ENCODE results near the gene FILIP1.
A peak's percentile ranks its signal among the peaks of the same experiment; 100 is the strongest.

Gene FILIP1

DNA sequence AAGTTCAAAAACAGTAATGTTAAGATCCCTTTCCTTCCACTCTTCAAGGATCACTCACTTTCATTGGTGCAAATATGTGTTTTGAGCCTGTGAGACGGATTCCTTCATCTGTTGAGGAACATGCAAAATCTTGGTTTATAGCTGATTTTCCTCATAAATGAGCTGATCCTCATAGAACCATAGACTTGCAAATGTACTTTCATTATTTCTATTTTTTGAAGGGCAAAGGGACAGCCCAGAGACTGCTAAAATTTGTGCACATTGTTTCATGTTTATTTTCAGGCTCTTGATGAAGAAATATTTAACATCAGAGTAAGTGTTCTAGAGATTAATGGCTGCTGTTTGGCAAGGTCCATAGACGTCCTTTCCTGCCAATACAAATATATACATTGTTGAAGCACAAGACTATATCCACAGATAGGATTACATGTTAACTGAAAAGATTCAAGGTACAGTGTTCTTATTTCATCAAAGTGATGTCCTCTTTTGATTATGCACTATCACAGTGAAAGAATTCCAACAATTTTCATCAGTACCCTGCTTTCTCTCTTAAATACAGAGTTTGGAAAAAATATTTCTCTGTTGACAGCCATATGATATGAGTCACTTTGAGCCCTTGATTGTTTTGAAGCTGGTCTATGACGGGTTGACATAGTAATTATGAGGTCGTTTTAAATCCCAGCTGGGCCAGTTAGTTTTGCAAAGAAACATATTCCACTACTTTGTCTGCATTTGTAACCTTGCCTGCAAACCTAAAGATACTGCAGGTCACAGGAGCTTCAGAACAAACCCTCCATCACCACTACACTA, 95.7 kb downstream of the FILIP1 start:
- H3K4me3 ChIP-seq (ENCODE audit: low read depth, low read length) = no peak overlapping the region
- TF ChIP-seq, protein P1, sequence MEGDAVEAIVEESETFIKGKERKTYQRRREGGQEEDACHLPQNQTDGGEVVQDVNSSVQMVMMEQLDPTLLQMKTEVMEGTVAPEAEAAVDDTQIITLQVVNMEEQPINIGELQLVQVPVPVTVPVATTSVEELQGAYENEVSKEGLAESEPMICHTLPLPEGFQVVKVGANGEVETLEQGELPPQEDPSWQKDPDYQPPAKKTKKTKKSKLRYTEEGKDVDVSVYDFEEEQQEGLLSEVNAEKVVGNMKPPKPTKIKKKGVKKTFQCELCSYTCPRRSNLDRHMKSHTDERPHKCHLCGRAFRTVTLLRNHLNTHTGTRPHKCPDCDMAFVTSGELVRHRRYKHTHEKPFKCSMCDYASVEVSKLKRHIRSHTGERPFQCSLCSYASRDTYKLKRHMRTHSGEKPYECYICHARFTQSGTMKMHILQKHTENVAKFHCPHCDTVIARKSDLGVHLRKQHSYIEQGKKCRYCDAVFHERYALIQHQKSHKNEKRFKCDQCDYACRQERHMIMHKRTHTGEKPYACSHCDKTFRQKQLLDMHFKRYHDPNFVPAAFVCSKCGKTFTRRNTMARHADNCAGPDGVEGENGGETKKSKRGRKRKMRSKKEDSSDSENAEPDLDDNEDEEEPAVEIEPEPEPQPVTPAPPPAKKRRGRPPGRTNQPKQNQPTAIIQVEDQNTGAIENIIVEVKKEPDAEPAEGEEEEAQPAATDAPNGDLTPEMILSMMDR (IDR thresholded peaks at IDR 0.05; ENCODE audit: low read depth, low read length, missing control alignments) = no peak
- in situ Hi-C loops (cut with HindIII; ENCODE audit: low sequenced_read_pairs) = no loop called here
- no peak for DNase-seq (ENCODE audit: low read depth)

- no peak overlapping the region for H3K4me3 ChIP-seq (ENCODE audit: low read depth, low read length)
- in situ Hi-C loops (cut with HindIII; ENCODE audit: low sequenced_read_pairs) = no loop called here
- no peak for DNase-seq (ENCODE audit: low read depth)
- TF ChIP-seq, protein P1 (IDR thresholded peaks at IDR 0.05; ENCODE audit: low read depth, low read length, missing control alignments) = no peak
Measured at GRCh38 chr6:75397171-75397570, 96.4 kb downstream of the FILIP1 start.

DNA sequence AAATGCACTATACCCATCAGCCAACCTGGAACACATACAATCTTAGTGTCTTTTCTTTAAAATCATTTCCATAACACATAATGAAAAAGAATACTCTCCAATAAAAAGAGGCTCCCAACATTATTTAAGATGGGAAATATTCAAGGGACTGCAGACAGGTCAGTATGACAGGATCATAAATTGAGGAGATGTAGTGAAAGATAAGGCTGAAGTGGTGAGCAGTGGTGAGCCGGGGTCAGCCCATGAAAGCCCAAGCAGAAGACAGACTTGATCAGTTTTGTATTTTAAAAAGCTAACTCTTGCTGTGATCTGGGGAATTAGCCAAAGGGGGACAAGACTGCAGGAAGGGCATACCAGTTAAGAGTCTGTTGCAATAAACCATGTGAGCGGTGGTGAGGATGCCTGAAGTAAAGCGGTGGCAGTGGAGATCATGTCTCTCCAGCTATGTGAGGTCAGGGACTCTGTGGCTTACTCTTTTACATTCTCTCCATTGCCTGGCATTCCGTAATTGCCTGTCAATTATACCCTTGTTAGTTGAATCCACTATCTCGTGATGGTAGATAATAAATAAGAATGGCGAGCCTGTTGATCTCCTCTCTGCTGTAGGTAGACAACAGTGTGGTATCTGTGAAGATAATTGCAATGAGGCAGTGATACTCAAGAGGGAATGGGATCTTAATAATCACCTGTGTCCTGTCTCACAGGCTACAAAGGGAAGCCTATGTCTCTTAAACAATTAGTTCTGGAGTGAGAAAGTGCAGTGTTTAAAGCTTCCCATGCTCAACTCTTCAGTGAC, 97.4 kb downstream of the FILIP1 start:
- TF ChIP-seq, protein P1 (IDR thresholded peaks at IDR 0.05; ENCODE audit: low read depth, low read length, missing control alignments) = no peak
- DNase-seq (ENCODE audit: low read depth) = no peak
- no peak overlapping the region for H3K4me3 ChIP-seq (ENCODE audit: low read depth, low read length)
- in situ Hi-C loops (cut with HindIII; ENCODE audit: low sequenced_read_pairs) = no loop called here

DNA sequence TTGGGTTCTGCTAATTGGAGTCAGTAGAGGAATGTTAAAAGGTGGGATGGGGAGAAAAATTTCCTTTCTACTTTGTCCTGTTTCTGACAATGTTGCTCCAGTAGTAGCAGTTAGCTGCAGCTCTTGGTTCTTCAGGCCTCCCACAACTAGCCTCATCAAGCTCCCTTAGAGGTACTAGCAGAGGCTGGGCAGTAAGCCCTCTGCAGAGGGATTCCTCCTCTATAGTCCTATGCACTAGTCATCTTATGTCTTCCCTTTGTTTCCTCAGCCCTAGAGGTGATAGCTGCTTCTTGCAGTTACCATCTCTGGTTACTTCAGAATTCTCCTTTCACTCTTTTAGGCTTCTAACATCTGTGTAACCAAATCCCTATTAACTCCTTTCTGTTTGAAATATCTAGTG, 99.8 kb downstream of the FILIP1 start:
- in situ Hi-C loops (cut with HindIII; ENCODE audit: low sequenced_read_pairs) = no loop called here
- TF ChIP-seq, protein P1 (IDR thresholded peaks at IDR 0.05; ENCODE audit: low read depth, low read length, missing control alignments) = no peak
- no peak for DNase-seq (ENCODE audit: low read depth)
- no peak overlapping the region for H3K4me3 ChIP-seq (ENCODE audit: low read depth, low read length)

- DNase-seq (ENCODE audit: low read depth) = no peak
- in situ Hi-C loops (cut with HindIII; ENCODE audit: low sequenced_read_pairs) = no loop called here
- no peak overlapping the region for H3K4me3 ChIP-seq (ENCODE audit: low read depth, low read length)
- TF ChIP-seq, protein P1 (IDR thresholded peaks at IDR 0.05; ENCODE audit: low read depth, low read length, missing control alignments) = no peak
Measured at GRCh38 chr6:75391276-75391675, 102.3 kb downstream of the FILIP1 start.

GRCh38 chr6:75386050-75386770, 107.4 kb downstream of the FILIP1 start:
- in situ Hi-C loops (cut with HindIII; ENCODE audit: low sequenced_read_pairs) = no loop called here
- H3K4me3 ChIP-seq (ENCODE audit: low read depth, low read length) = no peak overlapping the region
- TF ChIP-seq, protein P1 (IDR thresholded peaks at IDR 0.05; ENCODE audit: low read depth, low read length, missing control alignments) = no peak
- peak; percentile 53 for DNase-seq (ENCODE audit: low read depth)
